ENCODE results near the gene GTF3C5. TPM values are rescaled to one million over a fixed set of nuclear protein-coding genes. Genes with fewer than 3 reads are reported as not detected.

The GTF3C5 gene
- total and polyA plus RNA-seq, 8 donors = 17.4 to 68.5 (median 25.1) TPM

GRCh38 chr9:133042676-133043075, 11.9 kb downstream of the GTF3C5 start:
- Histone ChIP-seq H3K36me3 (peaks cover 0 to 23% (median 14%) of the 10 kb centered on the region in 3 donors), H3K27me3 (no peaks in the 10 kb centered on the region), H3K4me1 (peaks cover 0 to 8% (median 5%) of the 10 kb centered on the region in 3 donors), H3K27ac (no peak overlapping the region), H3K9me3 (no peaks in the 10 kb centered on the region), H3K4me3 (no peak overlapping the region)
- TF ChIP-seq, protein P1, sequence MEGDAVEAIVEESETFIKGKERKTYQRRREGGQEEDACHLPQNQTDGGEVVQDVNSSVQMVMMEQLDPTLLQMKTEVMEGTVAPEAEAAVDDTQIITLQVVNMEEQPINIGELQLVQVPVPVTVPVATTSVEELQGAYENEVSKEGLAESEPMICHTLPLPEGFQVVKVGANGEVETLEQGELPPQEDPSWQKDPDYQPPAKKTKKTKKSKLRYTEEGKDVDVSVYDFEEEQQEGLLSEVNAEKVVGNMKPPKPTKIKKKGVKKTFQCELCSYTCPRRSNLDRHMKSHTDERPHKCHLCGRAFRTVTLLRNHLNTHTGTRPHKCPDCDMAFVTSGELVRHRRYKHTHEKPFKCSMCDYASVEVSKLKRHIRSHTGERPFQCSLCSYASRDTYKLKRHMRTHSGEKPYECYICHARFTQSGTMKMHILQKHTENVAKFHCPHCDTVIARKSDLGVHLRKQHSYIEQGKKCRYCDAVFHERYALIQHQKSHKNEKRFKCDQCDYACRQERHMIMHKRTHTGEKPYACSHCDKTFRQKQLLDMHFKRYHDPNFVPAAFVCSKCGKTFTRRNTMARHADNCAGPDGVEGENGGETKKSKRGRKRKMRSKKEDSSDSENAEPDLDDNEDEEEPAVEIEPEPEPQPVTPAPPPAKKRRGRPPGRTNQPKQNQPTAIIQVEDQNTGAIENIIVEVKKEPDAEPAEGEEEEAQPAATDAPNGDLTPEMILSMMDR (IDR thresholded peaks at IDR 0.05) = no peak
- peak in 2 of 6 donors; percentile 25 to 26 for DNase-seq
- intact Hi-C loops (cut with DNase I) = loop anchor here in 2 of 3 donors (5.0 to 10.0 kb wide), 4 partner anchors 60 to 312 kb away; partner anchors contain the start of genes SURF1 (in 1 of the 2) and SURF2 (in 1 of the 2)
- no peak for ATAC-seq
- WGBS, 2 donors = 78 to 83% methylated on average over 8 of the region's 8 CpGs
- FAIRE-seq = no peak

DNA sequence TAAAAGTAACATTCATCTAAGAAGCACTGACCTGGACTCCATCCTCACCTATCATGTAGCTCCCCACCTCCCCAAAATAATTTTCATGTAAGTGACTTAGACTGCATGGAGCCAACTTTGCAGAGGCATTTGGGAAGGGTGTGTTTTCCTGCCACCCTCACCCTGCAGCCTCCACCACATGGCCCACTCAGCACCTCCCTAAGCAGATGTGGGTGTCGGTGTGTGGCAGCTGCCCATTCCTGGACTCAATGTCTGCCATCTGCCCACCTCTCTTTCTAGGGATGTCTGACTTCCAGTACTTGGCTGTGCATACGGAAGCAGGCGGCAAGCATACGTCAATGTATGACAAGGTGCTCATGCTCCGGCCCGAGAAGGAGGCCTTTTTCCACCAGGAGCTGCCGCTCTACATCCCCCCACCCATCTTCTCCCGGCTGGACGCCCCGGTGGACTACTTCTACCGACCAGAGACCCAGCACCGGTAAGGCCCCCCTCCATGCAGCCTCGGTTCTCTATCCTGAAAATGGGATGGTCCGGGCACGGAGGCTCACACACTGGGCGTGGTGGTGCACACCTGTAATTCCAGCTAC, 12.7 kb downstream of the GTF3C5 start:
- ATAC-seq = no peak
- TF ChIP-seq, protein P1 (IDR thresholded peaks at IDR 0.05) = no peak
- no peak for FAIRE-seq
- Histone ChIP-seq H3K27ac (no peak overlapping the region), H3K36me3 (peaks cover 0 to 23% (median 14%) of the 10 kb centered on the region in 3 donors), H3K9me3 (no peaks in the 10 kb centered on the region), H3K4me1 (peaks cover 0 to 8% (median 5%) of the 10 kb centered on the region in 3 donors), H3K4me3 (no peak overlapping the region), H3K27me3 (no peaks in the 10 kb centered on the region)
- peak in 2 of 6 donors; percentile 28 to 48 for DNase-seq
- intact Hi-C loops (cut with DNase I) = loop anchor here in 2 of 3 donors (5.0 to 10.0 kb wide), 4 partner anchors 59 to 311 kb away; partner anchors contain the start of genes SURF1 (in 1 of the 2) and SURF2 (in 1 of the 2)
- 95 to 96% methylated on average over 16 of the region's 16 CpGs for WGBS, 2 donors

- Histone ChIP-seq H3K36me3 (peaks cover 0 to 23% (median 14%) of the 10 kb centered on the region in 3 donors), H3K9me3 (no peaks in the 10 kb centered on the region), H3K27ac (no peak overlapping the region), H3K4me1 (peaks cover 2 to 9% (median 8%) of the 10 kb centered on the region in 3 donors), H3K4me3 (no peak overlapping the region), H3K27me3 (no peaks in the 10 kb centered on the region)
- TF ChIP-seq, protein P1 (IDR thresholded peaks at IDR 0.05) = no peak
- intact Hi-C loops (cut with DNase I) = loop anchor here in 2 of 3 donors (5.0 to 10.0 kb wide), 4 partner anchors 58 to 311 kb away; partner anchors contain the start of genes SURF1 (in 1 of the 2) and SURF2 (in 1 of the 2)
- ATAC-seq (no peak), DNase-seq (peak in 2 of 6 donors; percentile 6 to 14), FAIRE-seq (no peak)
- whole genome bisulfite sequencing, 2 donors = 92% methylated on average over 6 of the region's 6 CpGs
Measured at GRCh38 chr9:133044125-133044524, 13.3 kb downstream of the GTF3C5 start.

DNA sequence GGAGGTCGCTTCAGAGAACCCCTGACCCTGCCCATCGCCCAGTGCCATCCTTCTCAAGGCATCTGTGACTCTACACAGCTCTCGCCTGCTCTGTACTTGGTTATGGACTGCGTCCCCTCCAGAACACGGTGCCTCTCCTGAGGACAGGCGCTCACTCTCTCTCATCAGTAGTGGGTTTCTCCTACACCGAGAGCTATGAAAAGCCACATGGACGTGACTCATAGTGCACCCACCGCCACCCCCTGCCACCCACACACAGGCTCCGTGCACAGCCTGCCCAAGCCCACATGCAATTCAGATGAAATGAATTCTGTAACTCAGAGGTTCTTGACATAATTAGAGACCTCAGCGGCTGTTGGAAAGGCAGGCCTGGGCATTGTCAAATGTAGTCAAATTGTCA, 13.9 kb downstream of the GTF3C5 start:
- FAIRE-seq (no peak), DNase-seq (peak in 2 of 6 donors; percentile 11 to 28), ATAC-seq (no peak)
- peaks cover 6 to 13% (median 8%) of the 10 kb centered on the region in 3 donors for H3K4me1 ChIP-seq
- H3K4me3 ChIP-seq = no peak overlapping the region
- 93 to 95% methylated on average over 11 of the region's 11 CpGs for WGBS, 2 donors
- TF ChIP-seq, protein P1 (IDR thresholded peaks at IDR 0.05) = no peak
- intact Hi-C loops (cut with DNase I) = loop anchor here in 2 of 3 donors (5.0 to 10.0 kb wide), 4 partner anchors 58 to 310 kb away; partner anchors contain the start of genes SURF1 (in 1 of the 2) and SURF2 (in 1 of the 2)
- H3K9me3 ChIP-seq = no peaks in the 10 kb centered on the region
- peaks cover 0 to 23% (median 14%) of the 10 kb centered on the region in 3 donors for H3K36me3 ChIP-seq
- no peaks in the 10 kb centered on the region for H3K27me3 ChIP-seq
- no peak overlapping the region for H3K27ac ChIP-seq

All from pancreas (tissue), 10 donors.